GM18511 (cell line): ENCODE measurements around the gene CEP112.

Experiments used
- ATAC-seq: cut with Tn5 transposase; IDR thresholded peaks from one replicate; pipeline ENCODE4 v1.9.1; 2021; ENCODE audit warnings: mild to moderate bottlenecking, moderate library complexity; ENCODE audit not compliant: unreplicated experiment

Gene CEP112

GRCh38 chr17:65617496-65617895 lies 574.4 kb downstream of the CEP112 start:
- no peak for ATAC-seq

DNA sequence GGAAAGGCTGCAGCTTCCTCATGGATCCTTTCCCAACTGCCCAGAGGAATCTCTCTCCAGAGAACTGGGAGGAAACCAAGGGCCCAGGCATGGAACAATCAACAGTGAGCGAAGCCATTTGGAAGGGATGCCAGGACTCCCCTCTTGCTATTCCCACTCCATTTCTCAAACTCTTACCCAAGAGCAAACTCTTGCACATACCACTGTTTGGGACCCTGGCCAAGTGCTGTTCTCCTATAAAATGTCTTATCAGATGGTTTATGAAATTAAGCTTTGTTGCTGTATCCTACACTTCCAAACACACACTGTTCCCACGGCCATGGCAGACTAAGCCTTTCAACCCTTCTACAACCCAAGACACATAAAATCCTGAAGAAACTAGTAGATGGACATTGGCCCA lies 582.2 kb downstream of the CEP112 start:
- ATAC-seq: no peak

DNA sequence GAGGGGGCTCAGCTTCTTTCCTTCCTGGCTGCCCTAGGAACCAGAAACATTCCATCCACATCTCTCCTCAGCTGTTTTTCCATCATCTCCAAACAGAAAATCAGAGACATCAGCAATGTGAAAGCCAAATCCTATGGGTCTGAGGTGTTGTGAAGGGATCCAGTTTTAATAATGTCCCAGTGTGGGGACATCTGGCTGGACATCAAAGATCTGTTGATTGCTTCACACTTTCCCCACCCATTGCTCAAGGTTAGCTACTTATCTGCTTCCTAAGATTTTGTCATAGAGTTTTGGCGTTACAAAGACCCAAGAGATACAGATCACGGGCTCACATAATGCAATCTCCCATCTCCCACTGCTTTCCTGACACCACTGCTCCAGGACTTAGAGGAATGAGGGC lies 582.6 kb downstream of the CEP112 start:
- no peak for ATAC-seq

DNA sequence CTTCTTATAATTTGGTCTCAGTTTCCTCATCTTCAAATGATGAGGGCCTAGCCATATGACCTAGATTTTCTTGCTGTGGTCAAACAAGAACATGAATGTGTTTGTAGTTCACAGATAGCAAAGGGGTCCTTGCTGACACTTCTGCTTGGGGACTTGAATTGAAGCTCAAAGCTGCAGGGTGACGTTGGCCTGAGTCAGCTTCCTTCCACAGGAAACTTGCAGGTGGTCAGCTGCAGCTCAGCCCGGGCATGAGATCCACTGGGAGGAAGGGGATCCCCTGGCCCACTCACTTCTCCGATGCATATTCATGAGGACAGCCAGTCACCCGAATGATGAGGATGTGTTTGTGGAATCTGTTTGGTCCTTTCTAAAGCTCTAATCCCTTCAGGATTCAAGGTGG lies 587.9 kb downstream of the CEP112 start:
- no peak for ATAC-seq

- no peak for ATAC-seq
Observed at GRCh38 chr17:65601881-65602280, 590.1 kb downstream of the CEP112 start.

- ATAC-seq: no peak
Observed at GRCh38 chr17:65601145-65601544, 590.8 kb downstream of the CEP112 start.

DNA sequence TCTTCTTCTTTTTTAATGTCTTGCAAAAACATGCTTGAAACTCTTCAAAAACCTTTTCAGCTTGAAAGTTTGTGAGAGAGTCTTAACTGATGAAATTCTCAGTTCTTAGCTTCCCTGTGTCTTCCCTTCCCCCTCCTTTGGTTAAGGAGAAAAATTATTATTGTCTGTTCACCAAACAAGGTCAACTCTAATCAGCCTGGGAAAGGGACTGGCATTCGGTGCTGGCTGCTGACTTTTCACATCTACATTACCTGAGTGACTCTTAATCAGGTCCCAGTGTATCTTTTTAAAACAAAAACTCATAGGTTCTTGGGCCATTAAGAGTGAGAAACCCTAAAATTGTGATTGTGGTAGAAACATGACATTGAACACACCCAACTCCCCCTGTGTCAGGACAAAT lies 591.4 kb downstream of the CEP112 start:
- ATAC-seq: no peak

- ATAC-seq: no peak
Observed at GRCh38 chr17:65599650-65600049, 592.3 kb downstream of the CEP112 start.

DNA sequence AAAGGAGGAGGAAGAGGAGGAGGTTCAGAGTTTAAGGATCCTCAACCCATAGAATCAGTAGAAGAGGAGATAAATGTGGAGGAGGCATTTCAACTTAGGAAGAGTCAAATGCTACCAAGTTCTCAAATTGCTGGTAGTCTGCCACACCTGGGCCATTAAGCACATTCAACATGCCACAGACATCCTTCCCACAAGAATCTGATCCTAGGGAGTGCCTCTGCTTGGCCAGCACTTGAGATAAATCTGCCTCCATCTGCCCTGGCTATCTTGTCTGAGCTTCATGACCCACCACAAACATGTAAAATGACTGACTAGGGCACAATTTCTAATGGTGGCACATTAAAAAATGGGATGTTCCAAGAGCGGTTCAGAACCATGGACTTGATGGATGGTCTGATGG lies 593.2 kb downstream of the CEP112 start:
- ATAC-seq: no peak

GRCh38 chr17:65595071-65595656 lies 596.8 kb downstream of the CEP112 start:
- ATAC-seq: no peak

- ATAC-seq: no peak
Observed at GRCh38 chr17:65593855-65594845, 597.8 kb downstream of the CEP112 start.

- no peak for ATAC-seq
Observed at GRCh38 chr17:65593092-65593854, 598.7 kb downstream of the CEP112 start.

GRCh38 chr17:65592125-65592965 lies 599.6 kb downstream of the CEP112 start:
- ATAC-seq: no peak

DNA sequence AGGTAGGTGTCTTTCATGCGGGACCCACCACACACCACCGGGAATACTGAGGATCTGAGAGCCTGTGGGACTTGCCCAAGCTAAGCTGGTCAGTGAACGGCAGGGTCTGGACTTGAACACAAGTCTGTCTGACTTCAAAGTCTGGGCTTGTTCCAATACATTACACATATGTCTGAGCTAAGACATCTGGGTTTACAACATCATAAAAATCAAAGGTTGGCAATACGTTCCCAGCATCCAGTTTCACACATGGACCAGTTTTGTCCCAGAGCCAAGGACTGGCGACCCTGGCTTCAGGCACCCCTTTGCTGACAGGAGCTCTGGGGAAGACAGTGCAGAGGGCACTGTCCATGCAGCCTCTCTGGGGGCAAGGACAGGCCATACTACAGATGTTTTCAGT lies 602.6 kb downstream of the CEP112 start:
- ATAC-seq: no peak

GRCh38 chr17:65588181-65588808 lies 603.6 kb downstream of the CEP112 start:
- ATAC-seq: no peak

DNA sequence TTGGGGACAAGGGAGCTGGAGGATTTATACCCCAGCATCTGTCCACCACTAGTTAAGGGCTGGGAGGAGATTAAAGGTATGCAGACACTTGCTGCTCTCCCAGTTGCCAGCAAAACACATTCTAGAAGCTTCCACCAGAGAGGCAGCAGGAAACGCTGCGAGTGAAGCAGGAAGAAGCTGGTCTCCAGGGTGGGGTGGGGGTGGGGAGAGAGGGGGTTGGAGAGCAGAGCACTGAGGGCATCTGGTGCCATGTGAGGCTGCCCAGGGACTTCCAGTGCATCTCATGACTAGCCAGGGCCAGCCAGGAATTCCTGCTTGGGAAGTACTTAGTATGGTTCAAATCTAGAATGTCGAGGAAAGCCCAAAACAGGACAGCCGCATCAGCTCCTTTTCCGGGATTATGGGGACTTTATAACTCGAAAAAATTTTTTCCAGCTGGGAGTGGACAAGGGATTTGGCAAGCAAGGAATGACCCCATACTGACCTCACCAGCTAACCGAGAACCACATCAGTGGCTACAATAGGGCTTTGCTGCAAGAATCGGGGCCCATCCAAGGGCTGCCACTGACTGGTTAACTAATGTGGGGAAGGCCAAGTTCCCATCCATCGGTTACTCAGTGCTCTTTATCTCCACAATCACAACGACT lies 604.3 kb downstream of the CEP112 start:
- no peak for ATAC-seq

DNA sequence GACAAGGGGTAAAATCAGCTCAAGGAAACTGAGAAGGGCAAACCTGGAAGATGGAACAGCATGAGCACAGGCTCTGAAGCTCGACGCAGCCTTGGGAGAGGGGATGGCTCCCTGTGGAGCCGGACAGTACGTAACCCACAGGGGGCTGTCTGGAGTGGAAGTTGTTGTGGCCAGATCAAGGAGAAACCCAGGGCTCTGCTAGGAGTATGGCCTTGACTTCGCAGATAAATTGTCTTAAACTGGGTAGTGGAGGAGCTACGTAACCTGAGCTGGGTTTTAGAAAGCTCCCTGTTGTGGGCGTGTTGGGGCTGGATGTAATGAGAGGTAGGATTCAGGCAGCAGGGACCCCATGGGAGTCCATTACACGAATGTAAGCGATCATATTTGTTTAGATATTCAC lies 605.0 kb downstream of the CEP112 start:
- no peak for ATAC-seq
